ENCODE measurements around the gene MAT2A.

- TF ChIP-seq ZNF507 (tag; conservative IDR thresholded peaks at IDR 0.05) = no peak
- peak; percentile 50; the same call in 1 of the 2 replicates for TF ChIP-seq POLR2AphosphoS5 (IDR thresholded peaks at IDR 0.05; ENCODE audit: control insufficient read depth, insufficient read depth, low read depth, low read length)
These were observed 38.6 kb downstream of the MAT2A start, which contains the start of gene VAMP8 for GRCh38 chr2:85577386-85578242.

Measured in K562 (cell line).